Fibroblast of pulmonary artery (primary cell): ENCODE measurements around the gene PTX3.

Experiments
- DNase-seq: peaks from one replicate; pipeline ENCODE4 v3.0.0-alpha.2; 2010; ENCODE audit warnings: low read depth
- H3K4me3 ChIP-seq: replicated peaks from 2 replicates; pipeline ENCODE4 v1.5.1; 2011; ENCODE audit warnings: low read depth, mild to moderate bottlenecking, control low read depth, low read length, moderate library complexity
- CTCF ChIP-seq: IDR thresholded peaks from 2 replicates; pipeline ENCODE4 v1.5.1; 2011; ENCODE audit warnings: mild to moderate bottlenecking, control low read depth, low read length, inconsistent platforms; ENCODE audit errors: missing control alignments

PTX3 gene

GRCh38 chr3:157479464-157480243, 43.0 kb downstream of the PTX3 start:
- DNase-seq, result no peak
- no peak overlapping the region for H3K4me3 ChIP-seq
- TF ChIP-seq CTCF, result no peak

DNA sequence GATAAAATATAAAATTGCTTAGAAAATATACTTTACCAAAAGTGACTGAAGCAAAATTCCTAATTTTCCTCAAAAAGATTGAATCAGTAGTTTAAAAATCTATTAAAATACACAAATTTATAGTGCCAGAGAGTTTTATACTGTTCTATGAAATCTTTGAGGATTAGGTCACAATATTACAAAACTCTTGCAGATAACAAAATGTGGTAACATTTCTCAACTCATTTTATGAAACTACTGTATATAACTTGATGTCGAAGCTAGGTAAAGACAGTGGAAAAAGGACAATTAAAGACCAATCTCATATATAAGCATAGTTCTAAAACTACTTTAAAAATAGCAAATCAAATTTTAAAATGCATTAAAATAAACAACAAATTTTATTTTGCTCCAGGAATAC, 50.7 kb downstream of the PTX3 start:
- H3K4me3 ChIP-seq, result no peak overlapping the region
- TF ChIP-seq CTCF, result no peak
- peak; percentile 69 for DNase-seq

DNA sequence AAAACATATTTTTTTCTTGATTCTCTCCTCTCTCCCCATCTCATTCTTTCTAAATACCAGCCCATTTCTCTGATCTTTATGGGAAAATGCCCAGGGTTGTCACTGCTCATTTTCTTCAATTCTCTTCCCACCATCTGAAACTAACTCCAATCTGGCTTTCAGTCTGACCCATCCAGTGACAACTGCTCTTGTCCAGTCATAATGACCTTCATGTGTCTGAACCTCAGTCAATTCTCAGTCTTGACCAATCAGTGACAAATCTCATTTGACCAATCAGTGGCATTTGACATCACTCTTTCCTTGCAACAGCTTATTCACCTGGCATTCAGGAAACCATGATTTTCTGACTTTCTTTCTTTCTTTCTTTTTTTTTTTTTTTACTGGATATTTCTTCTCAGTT, 51.5 kb downstream of the PTX3 start:
- no peak for TF ChIP-seq CTCF
- no peak for DNase-seq
- H3K4me3 ChIP-seq, result no peak overlapping the region

DNA sequence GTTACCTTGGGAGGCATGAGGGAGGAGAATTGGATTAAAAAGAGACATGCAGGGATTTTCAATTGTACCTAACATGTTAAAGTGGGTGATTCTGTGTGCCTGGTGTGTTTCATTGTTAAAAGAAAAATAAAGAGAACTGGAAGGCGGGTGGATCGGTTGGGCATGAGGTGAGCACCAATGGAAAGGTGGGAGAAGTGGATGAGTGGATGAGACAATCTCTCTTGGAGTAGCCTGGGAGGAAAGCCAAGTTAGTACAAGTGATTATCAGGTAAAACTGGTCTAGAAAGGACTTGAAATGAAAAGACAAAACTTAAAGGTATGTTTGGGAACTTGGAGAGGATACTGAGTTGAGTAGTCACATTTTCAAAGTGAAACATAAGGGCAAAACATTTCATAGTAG, 54.5 kb downstream of the PTX3 start:
- DNase-seq, result no peak
- TF ChIP-seq CTCF, result no peak
- H3K4me3 ChIP-seq, result no peak overlapping the region
